ENCODE results near the gene TBX2. TPM values are rescaled to one million over a fixed set of nuclear protein-coding genes. Genes with fewer than 3 reads are reported as not detected.
A peak's percentile ranks its signal among the peaks of the same experiment; 100 is the strongest.

The TBX2 gene
- total and polyA plus RNA-seq, 9 of the 15 experiments (the other 6 are each of a cell fraction or from before 2014, with no cell fraction given), result 0.18 TPM; not detected in 8

DNA sequence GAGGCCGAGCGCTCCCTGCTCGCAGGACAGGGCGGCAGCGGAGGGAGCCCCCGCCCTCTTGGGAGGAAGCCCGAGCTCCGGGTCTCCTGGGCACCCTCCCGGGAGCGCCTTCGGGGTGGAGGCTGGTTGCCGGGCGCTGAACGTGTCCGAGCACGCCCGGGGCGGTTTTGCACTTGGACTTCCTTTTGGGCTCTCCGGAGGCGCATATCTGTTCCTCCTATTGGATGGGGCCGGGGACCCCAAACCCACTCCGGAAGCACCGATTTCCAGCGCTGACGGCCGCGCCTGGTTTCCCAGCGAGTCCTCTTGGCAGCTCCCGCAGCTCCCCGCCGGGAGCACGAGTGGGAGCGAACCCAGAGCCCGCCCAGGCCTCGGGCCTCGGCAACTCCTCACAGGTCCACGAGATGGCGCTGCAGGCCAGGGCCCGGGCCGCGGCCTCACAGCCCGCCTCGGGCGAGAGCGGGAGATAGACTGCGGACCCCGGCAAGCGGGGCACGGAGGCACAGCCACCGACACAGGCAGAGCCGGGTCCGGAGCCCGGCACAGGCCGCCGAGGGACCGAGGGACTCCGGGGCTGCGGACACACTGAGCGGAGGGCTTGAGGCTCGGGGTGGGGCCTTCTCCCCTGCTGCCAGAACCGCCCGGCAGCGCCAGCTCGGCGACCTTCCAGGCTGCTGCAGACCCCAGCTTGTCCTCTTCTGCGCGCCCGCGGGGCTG, 12.7 kb downstream of the TBX2 start (continued):
- 0 out of 2 replicates have a peak, but pooled peaks have one; percentile 19 for TF ChIP-seq E2F3 (CRISPR knock-in tag; IDR thresholded peaks at IDR 0.05)
- no peak for TF ChIP-seq MEF2A (IDR thresholded peaks at IDR 0.05; ENCODE audit: control insufficient read depth, low read depth, low read length)
- 0 out of 4 replicates have a peak, but pooled peaks of 1 of the 2 experiments have one; percentile 21 for TF ChIP-seq TBL1XR1 (IDR thresholded peaks at IDR 0.05; ENCODE audit: low read length in 2 of 2)
- TF ChIP-seq, protein P1, sequence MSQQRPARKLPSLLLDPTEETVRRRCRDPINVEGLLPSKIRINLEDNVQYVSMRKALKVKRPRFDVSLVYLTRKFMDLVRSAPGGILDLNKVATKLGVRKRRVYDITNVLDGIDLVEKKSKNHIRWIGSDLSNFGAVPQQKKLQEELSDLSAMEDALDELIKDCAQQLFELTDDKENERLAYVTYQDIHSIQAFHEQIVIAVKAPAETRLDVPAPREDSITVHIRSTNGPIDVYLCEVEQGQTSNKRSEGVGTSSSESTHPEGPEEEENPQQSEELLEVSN (IDR thresholded peaks at IDR 0.05; ENCODE audit: borderline replicate concordance in 1 of 2, extremely low read depth in 1 of 2, insufficient read depth in 1 of 2, insufficient read length in 1 of 2, low read depth in 1 of 2, low read length in 1 of 2, poor library complexity in 1 of 2, severe bottlenecking in 1 of 2), result peak in 1 of 2 experiments; percentile 79
- no peak for TF ChIP-seq ZNF124 (CRISPR knock-in tag; IDR thresholded peaks at IDR 0.05)
- TF ChIP-seq MEIS2 (IDR thresholded peaks at IDR 0.05; ENCODE audit: partially characterized antibody), result no peak
- TF ChIP-seq, protein P2, sequence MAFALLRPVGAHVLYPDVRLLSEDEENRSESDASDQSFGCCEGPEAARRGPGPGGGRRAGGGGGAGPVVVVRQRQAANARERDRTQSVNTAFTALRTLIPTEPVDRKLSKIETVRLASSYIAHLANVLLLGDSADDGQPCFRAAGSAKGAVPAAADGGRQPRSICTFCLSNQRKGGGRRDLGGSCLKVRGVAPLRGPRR (CRISPR knock-in tag; IDR thresholded peaks at IDR 0.05), result no peak
- TF ChIP-seq RB1 (IDR thresholded peaks at IDR 0.05; ENCODE audit: low read depth), result peak; percentile 68
- peak; percentile 39 for TF ChIP-seq FIP1L1 (IDR thresholded peaks at IDR 0.05; ENCODE audit: low read depth, low read length, poor library complexity, severe bottlenecking)
- no peak for TF ChIP-seq CBFA2T3 (IDR thresholded peaks at IDR 0.05)
- peak; percentile 28; the same call in 1 of the 2 replicates for TF ChIP-seq ZBTB7A (IDR thresholded peaks at IDR 0.05; ENCODE audit: borderline replicate concordance, control insufficient read depth, low read depth, low read length)
- TF ChIP-seq PHF20 (IDR thresholded peaks at IDR 0.05; ENCODE audit: partially characterized antibody), result no peak
- TF ChIP-seq ZNF766 (CRISPR knock-in tag; conservative IDR thresholded peaks at IDR 0.05), result no peak
- peak; percentile 63; the same call in 1 of the 2 replicates for TF ChIP-seq SMC3 (conservative IDR thresholded peaks at IDR 0.05; ENCODE audit: insufficient read depth, low read depth, low read length)
- TF ChIP-seq, protein P3, sequence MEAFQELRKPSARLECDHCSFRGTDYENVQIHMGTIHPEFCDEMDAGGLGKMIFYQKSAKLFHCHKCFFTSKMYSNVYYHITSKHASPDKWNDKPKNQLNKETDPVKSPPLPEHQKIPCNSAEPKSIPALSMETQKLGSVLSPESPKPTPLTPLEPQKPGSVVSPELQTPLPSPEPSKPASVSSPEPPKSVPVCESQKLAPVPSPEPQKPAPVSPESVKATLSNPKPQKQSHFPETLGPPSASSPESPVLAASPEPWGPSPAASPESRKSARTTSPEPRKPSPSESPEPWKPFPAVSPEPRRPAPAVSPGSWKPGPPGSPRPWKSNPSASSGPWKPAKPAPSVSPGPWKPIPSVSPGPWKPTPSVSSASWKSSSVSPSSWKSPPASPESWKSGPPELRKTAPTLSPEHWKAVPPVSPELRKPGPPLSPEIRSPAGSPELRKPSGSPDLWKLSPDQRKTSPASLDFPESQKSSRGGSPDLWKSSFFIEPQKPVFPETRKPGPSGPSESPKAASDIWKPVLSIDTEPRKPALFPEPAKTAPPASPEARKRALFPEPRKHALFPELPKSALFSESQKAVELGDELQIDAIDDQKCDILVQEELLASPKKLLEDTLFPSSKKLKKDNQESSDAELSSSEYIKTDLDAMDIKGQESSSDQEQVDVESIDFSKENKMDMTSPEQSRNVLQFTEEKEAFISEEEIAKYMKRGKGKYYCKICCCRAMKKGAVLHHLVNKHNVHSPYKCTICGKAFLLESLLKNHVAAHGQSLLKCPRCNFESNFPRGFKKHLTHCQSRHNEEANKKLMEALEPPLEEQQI (IDR thresholded peaks at IDR 0.05), result no peak
- TF ChIP-seq, protein P4, sequence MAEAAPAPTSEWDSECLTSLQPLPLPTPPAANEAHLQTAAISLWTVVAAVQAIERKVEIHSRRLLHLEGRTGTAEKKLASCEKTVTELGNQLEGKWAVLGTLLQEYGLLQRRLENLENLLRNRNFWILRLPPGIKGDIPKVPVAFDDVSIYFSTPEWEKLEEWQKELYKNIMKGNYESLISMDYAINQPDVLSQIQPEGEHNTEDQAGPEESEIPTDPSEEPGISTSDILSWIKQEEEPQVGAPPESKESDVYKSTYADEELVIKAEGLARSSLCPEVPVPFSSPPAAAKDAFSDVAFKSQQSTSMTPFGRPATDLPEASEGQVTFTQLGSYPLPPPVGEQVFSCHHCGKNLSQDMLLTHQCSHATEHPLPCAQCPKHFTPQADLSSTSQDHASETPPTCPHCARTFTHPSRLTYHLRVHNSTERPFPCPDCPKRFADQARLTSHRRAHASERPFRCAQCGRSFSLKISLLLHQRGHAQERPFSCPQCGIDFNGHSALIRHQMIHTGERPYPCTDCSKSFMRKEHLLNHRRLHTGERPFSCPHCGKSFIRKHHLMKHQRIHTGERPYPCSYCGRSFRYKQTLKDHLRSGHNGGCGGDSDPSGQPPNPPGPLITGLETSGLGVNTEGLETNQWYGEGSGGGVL (CRISPR knock-in tag; IDR thresholded peaks at IDR 0.05), result no peak
- no peak for TF ChIP-seq SOX6 (IDR thresholded peaks at IDR 0.05)
- TF ChIP-seq SAFB (IDR thresholded peaks at IDR 0.05; ENCODE audit: borderline replicate concordance, low read depth, low read length), result peak; percentile 93
- TF ChIP-seq, protein P5, sequence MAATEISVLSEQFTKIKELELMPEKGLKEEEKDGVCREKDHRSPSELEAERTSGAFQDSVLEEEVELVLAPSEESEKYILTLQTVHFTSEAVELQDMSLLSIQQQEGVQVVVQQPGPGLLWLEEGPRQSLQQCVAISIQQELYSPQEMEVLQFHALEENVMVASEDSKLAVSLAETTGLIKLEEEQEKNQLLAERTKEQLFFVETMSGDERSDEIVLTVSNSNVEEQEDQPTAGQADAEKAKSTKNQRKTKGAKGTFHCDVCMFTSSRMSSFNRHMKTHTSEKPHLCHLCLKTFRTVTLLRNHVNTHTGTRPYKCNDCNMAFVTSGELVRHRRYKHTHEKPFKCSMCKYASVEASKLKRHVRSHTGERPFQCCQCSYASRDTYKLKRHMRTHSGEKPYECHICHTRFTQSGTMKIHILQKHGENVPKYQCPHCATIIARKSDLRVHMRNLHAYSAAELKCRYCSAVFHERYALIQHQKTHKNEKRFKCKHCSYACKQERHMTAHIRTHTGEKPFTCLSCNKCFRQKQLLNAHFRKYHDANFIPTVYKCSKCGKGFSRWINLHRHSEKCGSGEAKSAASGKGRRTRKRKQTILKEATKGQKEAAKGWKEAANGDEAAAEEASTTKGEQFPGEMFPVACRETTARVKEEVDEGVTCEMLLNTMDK (IDR thresholded peaks at IDR 0.05; ENCODE audit: borderline replicate concordance, insufficient read depth, low read depth, low read length, poor library complexity, severe bottlenecking), result peak; percentile 56
